ENCODE data around the gene NCAM1. TPM values are rescaled to one million over a fixed set of nuclear protein-coding genes. Genes with fewer than 3 reads are reported as not detected.

The NCAM1 gene
- total RNA-seq, 1 donor from 2014 or later: 3.5 TPM

DNA sequence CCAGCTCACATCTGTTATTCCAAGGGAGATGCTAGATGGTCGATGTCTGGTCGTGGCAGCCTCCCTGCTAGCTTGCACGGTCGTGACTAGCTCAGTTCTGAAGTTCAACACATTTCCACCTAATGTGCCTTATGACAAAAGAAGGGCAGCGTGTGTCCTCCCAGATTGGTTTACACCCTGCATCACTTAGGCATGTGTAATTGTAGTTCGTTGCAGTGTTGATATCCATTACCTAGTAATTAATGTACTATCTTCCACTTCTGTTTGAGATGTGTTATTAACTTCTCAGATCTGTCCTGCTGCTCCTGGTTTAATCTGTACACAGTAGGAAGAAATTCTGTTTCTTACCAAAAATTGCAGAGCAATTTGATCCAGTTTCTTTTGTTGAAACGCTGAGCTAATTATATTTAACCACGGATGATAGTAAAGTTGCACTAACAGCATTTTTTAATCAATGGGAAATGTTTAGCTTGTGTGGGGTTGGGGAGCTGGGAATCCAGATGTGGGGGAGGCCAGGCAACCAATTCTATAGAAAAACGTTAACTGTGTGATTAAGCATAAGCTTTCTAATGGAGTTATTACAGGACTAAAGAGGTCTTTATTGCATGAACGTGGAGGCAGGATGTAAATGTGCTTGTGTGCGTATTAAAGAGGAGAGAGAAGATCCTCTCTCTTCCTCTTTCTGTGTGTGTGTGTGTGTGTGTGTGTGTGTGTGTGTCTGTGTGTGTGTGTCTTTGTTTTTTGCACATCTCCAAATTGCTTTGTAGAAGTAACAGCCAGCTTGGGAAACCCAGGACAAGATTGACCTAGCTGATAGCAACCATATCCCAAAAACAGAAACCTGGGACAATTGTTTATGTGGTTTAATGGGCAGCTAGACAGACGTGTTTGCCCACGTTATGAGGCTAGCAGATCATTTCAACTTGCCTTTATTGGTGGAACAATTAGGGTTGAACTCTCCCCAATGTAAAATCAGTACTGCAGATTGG, 207.4 kb downstream of the NCAM1 start:
- Histone ChIP-seq H3K4me3 (no peak overlapping the region), H3K36me3 (no peaks in the 10 kb centered on the region), H3K27ac (no peak overlapping the region), H3K4me1 (no peaks in the 10 kb centered on the region), H3K27me3 (ENCODE audit: low read depth) (no peaks in the 10 kb centered on the region), H3K9me3 (no peaks in the 10 kb centered on the region)
- DNase-seq (no peak), ATAC-seq (no peak)
- TF ChIP-seq, protein P1, sequence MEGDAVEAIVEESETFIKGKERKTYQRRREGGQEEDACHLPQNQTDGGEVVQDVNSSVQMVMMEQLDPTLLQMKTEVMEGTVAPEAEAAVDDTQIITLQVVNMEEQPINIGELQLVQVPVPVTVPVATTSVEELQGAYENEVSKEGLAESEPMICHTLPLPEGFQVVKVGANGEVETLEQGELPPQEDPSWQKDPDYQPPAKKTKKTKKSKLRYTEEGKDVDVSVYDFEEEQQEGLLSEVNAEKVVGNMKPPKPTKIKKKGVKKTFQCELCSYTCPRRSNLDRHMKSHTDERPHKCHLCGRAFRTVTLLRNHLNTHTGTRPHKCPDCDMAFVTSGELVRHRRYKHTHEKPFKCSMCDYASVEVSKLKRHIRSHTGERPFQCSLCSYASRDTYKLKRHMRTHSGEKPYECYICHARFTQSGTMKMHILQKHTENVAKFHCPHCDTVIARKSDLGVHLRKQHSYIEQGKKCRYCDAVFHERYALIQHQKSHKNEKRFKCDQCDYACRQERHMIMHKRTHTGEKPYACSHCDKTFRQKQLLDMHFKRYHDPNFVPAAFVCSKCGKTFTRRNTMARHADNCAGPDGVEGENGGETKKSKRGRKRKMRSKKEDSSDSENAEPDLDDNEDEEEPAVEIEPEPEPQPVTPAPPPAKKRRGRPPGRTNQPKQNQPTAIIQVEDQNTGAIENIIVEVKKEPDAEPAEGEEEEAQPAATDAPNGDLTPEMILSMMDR (IDR thresholded peaks at IDR 0.05): no peak
- intact Hi-C loops (cut with DNase I): no loop called here

DNA sequence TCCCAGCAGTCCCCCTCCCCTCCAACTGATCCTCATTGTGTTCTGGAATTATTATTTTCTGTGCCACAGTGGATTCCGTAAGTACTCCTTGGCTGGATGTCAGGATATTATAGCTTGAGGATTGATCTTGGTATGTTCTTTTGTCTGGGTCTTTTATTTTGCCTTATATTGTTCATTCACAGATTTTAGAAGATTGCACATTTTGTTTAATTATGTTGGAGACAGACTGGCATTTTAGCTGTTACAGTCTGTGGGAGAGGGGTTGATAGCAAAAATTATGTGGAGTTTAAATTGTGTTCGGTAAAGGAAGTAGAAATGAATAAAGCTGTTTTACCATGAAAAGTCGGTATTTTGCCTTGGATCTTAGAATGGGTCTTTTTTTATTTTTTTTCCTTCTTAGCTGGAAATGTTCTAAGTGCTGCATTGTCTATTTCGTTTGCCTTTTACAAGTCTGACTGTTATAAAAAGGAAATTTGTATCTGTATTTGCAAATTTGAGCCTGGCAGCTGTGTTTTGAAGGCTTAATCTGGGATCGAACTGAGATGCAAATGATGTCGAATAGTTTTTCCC, 211.2 kb downstream of the NCAM1 start:
- intact Hi-C loops (cut with DNase I): no loop called here
- Histone ChIP-seq H3K27me3 (ENCODE audit: low read depth) (no peaks in the 10 kb centered on the region), H3K36me3 (no peaks in the 10 kb centered on the region), H3K27ac (no peak overlapping the region), H3K4me3 (no peak overlapping the region), H3K9me3 (no peaks in the 10 kb centered on the region), H3K4me1 (no peaks in the 10 kb centered on the region)
- TF ChIP-seq, protein P1 (IDR thresholded peaks at IDR 0.05): no peak
- ATAC-seq (no peak), DNase-seq (no peak)

DNA sequence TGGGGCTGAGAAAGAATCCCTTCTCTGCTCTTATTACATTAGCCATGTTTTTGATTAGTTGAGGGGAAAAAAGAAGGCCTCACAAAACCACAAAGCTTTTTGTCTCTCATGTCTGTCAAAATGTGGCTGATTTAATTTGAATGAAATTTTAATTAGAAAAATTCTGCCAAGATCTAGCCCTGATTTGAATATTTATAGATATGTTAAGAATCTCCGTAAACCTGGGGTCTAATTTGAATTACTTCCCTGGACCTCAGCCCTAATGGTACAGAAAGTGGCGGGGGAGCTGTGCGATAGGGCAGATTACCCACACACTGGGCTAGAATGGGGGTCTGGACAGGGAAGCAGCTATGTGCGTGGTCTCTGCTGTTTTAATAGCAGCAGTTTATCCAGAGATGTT, 211.9 kb downstream of the NCAM1 start:
- intact Hi-C loops (cut with DNase I): no loop called here
- H3K27ac ChIP-seq: no peak overlapping the region
- TF ChIP-seq, protein P1 (IDR thresholded peaks at IDR 0.05): no peak
- no peaks in the 10 kb centered on the region for H3K4me1 ChIP-seq
- no peak overlapping the region for H3K4me3 ChIP-seq
- DNase-seq (no peak), ATAC-seq (no peak)
- no peaks in the 10 kb centered on the region for H3K9me3 ChIP-seq
- H3K27me3 ChIP-seq (ENCODE audit: low read depth): no peaks in the 10 kb centered on the region
- H3K36me3 ChIP-seq: no peaks in the 10 kb centered on the region

DNA sequence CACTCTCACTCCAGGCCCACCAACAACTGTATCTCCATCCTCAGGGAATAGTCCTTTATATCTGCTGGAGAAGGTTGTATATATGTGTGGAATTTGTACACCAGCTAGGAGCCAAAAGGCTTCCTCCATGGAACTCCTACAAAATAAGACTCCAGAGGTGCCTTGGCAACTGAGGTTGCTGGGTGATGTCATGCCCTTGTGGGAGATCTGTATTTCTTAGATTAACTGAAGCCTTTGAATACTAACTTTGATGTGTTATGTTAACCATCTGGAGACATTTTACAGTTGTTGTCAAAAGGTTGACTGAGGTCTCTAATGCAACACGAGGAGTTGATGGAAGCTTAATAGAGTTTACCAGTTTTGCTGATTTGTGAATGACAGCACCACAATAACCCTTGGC, 213.7 kb downstream of the NCAM1 start:
- H3K27me3 ChIP-seq (ENCODE audit: low read depth): no peaks in the 10 kb centered on the region

DNA sequence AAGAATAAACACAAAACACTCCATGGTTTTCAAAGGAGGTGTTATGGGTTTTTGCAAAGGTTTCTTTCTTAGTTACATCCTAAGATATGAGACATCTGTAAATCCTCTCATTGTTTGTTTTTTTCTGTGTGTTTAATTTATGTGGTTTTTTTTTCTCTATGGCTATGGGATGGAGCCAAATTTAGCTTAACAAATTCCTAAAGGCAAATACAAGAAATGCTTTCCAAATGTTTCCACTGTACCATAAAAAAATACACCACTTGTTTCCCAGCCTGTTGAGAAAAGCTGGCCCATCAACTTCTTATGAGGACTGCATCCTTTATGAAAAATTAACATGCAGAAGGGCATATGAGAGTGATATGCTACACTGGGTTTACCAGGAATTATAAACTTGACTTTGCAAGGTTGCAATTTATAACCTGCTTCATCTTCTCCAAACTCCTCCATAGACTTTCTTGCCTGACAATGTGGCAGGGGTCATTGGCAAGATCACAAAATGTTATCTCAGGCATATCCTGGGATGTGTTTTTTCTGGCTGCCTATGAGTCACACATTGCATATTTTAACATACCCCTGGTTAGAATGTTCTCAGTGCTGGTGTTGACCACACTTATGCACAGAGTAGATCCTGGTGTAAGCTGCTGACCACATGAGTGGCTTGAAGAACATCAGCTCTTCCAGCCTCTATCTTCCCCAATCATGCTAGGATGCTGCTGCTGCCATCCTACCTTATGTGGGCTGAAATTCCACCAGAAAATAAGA, 215.6 kb downstream of the NCAM1 start:
- no peak for ATAC-seq
- Histone ChIP-seq H3K27ac (no peak overlapping the region), H3K9me3 (no peaks in the 10 kb centered on the region), H3K36me3 (no peaks in the 10 kb centered on the region), H3K27me3 (ENCODE audit: low read depth) (no peaks in the 10 kb centered on the region), H3K4me1 (no peaks in the 10 kb centered on the region), H3K4me3 (no peak overlapping the region)
- TF ChIP-seq, protein P1 (IDR thresholded peaks at IDR 0.05): no peak
- intact Hi-C loops (cut with DNase I): no loop called here
- no peak for DNase-seq

More for the DNA sequence above, 213.7 kb downstream of the NCAM1 start:
- H3K4me3 ChIP-seq: no peak overlapping the region
- no peak for ATAC-seq
- H3K9me3 ChIP-seq: no peaks in the 10 kb centered on the region
- no peaks in the 10 kb centered on the region for H3K4me1 ChIP-seq
- H3K27ac ChIP-seq: no peak overlapping the region
- DNase-seq: no peak
- intact Hi-C loops (cut with DNase I): no loop called here
- TF ChIP-seq, protein P1 (IDR thresholded peaks at IDR 0.05): no peak
- H3K36me3 ChIP-seq: no peaks in the 10 kb centered on the region
